HG03354 (cell line): ENCODE data around the gene ZNF146.
"Not testable (repeated sequence)": the region's sequence is repeated elsewhere in the genome, so short reads cannot be mapped to it uniquely, and the experiment has no call there.

Experiments
- ATAC-seq: cut with Tn5 transposase; IDR thresholded peaks from one replicate; pipeline ENCODE4 v1.9.1; 2021; ENCODE audit warnings: mild to moderate bottlenecking; ENCODE audit not compliant: unreplicated experiment, poor library complexity, severe bottlenecking

Gene ZNF146

DNA sequence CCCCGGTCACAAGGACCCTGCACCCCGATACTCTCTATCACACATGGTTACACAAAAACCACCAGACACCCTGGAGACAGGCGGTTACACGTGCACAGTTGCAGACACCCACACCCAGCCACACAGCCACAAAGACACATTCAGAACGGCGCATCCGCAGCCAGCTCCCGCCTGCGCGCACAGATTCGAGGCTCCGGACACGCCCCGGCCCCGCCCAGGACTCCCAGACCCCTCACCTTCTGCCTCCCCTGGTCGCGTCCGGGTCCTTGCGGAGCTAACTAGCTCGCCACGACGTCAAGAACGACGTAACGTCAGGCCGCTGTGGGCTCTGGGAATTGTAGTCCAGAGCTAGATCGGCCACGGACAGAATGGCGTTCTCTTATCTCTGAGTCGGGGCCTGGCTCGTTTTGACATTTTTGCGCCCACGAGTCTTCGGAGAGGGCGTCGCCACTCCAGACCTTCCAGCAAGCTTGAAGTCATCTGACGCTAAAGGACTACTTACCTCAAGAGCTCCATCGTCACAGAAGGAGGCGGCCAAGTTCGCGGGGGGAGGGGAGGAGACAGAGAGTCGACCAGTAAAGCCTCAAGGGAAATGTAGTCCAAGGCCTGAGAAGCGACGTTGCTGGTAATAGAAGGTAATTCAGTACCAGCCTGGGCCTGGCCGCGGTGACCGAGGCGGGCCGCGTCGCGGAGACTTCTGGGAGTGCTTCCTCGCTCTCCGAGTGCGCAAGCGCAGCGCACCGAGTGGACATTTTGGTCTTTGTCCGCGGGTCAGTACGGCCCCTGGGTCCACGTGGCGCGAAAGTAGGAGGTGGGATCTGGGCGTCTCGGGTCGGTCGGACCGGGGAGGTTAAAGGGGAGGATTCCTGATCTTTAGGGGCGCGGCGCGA, at the start of gene ZNF146, which contains the start of gene ZNF565:
Gene ZNF146 (plus strand): TSS at position 721 of the 890 bp plus-strand sequence. CDS start 21,335 bp downstream, outside the sequence.
Gene ZNF565 (minus strand): TSS at position 280 of the 890 bp plus-strand sequence. CDS start 12,680 bp downstream, outside the sequence.
- ATAC-seq = peak; percentile 93

DNA sequence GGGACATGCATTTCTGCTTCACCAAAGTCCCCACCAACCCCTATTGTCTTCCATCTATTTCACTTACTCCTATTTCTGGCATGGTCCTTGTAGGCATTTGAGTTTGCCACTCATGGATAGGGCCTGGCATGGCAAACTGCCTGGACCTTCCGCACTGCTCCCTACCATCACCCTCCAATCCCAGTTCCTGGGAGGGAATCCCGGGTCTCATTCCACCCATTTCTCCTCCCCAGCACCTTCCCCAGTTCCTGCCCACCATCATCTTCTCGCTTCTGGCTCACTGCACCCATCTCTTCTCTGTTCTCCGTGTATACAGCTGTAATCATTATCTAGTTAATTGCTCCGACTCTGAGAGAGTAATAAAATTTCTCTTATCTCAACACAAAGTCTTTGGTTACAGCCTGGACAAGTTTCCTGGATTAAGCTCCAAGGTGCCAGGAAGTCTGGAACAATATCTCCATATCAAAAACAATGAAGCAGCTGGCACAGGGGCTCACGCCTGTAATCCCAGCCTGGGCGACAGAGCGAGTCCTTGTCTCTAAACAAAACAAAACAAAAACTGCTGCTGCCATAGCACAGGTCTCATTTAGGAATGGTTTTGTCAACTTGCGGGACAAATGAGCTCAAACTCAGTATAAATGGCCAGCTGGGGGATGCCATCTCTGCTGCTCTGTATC, 45.7 kb upstream of the ZNF146 start:
- no peak for ATAC-seq

DNA sequence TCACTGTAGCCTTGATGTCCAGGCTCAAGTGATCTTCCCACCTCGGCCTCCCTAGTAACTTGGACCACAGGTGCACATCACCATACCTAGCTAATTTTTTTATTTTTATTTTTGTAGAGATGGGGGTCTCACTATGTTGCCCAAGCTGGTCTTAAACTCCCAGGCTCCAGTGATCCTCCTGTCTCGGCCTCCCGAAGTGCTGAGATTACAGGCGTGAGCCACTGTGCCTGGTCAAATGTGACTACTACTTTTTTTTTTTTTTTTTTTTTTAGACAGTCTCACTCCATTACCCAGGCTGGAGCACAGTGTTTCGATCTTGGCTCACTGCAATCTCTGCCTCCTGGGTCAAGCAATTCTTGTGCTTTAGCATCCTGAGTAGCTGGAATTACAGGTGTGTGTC, 42.1 kb upstream of the ZNF146 start:
- ATAC-seq = no peak

DNA sequence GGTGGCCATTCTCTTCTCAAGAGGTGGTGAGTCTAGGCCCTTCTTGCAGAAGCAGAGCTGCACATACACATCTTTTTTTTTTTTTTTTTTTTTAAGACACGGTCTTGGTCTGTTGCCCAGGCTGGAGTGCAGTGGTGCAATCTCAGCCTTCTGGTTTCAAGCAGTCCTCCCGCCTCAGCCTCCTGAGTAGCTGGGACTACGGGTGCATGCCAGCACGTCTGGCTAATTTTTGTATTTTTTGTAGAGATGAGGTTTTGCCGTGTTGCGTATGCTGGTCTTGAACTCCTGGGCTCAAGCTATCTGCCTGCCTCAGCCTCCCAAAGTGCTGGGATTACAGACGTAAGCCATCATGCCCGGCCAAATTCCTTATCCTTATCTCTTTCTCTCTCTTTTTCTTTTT, 41.1 kb upstream of the ZNF146 start:
- ATAC-seq = not testable (repeated sequence)

DNA sequence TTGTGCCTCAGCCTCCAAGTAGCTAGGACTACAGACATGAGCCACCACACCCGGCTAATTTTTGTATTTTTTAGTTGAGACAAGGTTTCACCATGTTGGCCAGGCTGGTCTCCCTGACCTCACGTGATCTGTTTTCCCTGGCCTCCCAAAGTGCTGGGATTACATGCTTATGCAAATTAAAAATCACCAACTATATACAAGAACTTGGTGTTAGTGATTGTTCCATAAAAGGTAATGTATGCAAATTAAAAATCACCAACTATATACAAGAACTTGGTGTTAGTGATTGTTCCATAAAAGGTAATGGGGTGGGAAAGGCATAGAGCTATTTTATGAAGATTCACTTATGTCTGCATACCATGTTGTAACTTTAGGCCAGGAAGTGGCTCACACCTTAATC, 35.8 kb upstream of the ZNF146 start:
- not testable (repeated sequence) for ATAC-seq

DNA sequence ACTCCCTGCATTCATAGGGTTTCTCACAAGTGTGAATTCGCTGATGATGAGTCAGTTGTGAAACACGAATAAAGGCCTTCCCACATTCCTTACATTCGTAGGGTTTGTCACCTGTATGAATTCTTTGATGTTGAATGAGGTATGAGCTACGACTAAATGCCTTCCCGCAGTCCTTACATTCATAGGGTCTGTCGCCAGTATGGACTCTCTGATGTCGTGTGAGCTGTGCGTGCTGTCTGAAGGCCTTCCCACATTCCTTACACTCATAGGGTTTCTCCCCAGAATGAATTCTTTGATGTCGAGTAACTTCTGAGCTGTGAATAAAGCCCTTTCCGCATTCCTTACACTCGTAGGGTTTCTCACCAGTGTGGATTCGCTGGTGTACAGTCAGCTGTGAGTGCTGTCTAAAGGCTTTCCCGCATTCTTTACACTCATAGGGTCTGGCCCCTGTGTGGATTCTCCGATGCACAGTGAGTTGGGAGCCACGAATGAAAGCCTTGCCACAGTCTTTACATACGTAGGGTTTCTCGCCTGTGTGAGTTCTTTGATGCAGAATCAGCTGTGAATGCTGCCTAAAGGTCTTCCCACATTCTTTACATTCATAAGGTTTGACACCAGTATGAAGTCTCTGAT, 32.2 kb upstream of the ZNF146 start:
- ATAC-seq = no peak

DNA sequence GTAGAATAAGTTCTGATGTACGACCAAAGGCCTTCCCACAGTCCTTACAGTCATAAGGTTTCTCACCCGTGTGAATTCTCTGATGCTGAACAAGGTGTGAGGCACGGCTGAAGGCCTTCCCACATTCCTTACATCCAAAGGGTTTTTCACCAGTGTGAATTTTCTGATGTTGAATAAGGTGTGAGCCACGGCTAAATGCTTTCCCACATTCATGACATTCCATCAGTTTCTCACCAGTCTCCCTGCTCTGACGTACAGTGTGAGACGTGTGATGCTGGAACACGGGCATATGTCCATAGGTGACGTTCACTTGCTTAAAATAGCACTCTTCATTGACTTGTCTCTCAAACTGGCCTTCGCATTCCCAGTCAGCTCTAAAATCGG, 31.7 kb upstream of the ZNF146 start:
- ATAC-seq = no peak

DNA sequence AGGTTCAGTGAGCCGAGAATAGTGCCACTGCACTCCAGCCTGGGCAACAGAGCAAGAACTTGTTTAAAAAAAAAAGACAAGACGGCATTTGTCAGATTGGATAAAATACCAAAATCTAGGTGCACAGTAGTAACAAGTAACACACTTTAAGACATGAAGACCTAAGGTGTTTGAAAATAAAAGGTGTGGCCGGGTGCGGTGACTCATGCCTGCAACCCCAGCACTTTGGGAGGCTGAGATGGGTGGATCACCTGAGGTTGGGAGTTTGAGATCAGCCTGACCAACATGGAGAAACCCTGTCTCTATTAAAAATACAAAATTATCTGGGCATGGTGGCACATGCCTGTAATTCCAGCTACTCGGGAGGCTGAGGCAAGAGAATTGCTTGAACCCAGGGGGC, 28.2 kb upstream of the ZNF146 start:
- ATAC-seq = not testable (repeated sequence)

DNA sequence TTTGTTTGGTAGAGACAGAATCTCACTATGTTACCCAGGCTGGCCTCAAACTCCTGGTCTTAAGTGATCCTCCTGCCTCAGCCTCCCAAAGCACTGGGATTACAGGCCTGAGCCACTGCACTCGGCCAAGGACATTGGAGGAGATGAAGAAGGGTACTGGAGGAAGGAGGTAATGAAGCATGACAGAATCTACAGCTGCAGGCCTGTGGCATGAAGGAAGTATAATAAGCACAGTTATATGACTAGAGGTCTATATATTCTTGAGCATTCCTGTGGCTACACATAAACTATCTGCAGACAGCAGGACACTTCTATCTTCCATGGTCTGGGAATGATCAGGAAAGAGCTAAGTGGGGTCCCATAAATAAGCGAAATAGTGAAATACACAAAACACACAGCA, 18.7 kb upstream of the ZNF146 start:
- no peak for ATAC-seq

DNA sequence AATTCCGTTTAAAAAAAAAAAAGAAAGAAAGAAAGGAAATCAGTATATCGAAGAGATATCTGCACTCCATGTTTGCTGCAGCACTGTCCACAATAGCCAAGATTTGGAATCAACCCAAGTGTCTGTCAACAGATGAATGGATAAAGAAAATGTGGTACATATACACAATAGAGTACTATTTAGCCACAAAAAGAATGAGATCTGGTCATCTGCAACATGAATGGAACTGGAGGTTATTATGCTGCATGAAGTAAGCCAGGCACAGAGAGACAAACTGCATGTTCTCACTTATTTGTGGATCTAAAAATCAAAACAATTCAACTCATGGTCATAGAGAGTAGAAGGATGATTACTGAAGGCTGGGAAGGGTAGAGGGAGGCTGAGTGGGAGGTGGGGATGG, 16.8 kb upstream of the ZNF146 start:
- ATAC-seq = no peak

DNA sequence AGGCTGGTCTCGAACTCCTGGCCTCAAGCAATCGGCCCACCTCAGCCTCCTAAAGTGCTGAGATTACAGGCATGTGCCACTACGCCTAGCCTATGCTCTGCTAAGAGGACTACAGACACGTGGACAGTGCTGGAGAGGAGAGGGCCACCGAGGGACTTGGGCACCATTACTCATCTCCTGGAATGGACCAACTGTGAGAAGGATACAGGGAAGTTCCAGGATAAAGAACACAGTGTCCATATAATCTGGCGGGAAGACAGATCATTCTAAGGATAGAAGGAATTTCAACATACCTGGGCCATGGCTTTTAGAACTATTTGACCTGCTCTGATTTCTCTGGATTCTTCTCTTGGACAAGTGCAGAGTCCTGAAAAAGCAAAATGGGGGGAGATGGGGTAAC, 13.2 kb upstream of the ZNF146 start:
- no peak for ATAC-seq

DNA sequence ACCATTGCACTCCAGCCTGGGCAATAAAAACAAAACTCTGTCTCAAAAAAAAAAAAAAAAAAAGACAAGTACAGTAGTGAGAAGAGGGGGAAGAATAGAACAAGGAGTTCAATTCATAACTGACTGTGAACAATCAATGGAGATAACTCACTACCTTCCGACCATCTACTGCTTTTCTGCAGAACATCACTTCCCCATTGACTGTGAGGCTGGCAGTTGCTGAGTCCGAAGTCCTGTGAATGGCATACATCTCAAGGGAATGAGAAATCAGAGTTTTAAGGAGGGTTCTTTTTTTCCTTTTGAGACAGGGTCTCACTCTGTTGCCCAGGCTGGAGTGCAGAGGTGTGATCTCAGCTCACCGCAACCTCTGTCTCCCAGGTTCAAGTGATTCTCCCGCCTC, 11.6 kb upstream of the ZNF146 start:
- ATAC-seq = no peak

DNA sequence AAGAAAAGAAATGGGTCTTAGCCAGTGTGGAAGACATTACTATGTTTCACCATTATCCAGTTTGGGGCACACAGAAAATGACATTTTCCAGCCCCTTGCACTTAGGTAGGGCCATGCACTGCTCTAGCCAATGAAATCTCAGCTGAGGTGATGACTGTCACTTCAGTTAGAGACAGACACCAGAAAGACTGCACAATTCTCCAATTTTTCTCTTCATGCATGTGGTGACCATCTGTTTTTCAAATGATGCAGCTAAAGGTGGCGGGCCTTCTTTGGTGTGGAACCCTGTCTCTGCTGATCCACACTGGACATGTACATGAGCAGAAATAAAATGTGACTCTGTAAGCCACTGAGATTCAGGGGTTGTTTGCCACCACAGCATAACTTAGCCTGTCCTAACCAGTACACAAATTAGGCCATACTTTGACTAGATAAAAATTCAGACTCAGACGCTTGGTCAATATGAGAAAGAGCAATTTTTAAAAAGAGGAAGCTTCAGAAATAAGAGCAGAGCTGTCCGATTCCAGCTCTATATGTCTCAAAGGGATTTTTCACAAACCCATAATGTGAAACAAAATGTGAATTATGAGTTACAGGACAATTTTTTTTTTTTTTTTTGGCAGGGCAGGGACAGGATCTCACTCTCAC, 7.2 kb upstream of the ZNF146 start:
- peak; percentile 66 for ATAC-seq

DNA sequence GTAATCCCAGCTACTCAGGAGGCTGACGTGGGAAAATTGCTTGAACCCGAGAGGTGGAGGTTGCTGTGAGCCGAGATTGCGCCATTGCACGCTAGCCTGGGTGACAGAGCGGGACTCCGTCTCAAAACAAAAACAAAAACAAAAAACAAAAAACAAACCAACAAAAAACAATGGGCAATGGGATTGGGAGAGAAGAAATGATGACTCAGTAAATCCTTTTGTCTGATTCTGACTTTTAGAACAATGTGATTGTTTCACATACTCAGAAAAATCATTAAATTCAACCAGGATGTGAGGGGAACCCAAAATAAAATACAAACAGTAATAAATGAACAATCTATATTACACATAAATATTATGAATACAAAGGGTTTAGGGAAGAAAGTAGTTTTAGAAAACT, 5.5 kb upstream of the ZNF146 start:
- no peak for ATAC-seq

DNA sequence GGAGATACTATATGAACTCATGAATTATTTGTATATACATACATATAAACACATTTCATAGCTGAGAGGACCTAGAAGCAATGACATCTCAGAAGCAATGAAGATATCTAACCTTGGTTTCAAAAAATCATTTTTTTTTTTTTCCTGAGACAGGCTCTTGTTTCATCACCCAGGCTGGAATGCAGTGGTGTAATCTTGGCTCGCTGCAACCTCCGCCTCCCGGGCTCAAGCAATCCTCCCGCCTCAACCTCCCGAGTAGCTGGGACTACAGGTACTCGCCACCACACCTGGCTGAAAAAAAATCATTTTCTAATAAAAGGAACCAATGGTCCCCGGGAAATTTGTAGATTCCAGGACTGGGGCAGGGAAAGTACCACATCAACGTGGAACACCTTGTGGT, 4.4 kb upstream of the ZNF146 start:
- ATAC-seq = no peak

DNA sequence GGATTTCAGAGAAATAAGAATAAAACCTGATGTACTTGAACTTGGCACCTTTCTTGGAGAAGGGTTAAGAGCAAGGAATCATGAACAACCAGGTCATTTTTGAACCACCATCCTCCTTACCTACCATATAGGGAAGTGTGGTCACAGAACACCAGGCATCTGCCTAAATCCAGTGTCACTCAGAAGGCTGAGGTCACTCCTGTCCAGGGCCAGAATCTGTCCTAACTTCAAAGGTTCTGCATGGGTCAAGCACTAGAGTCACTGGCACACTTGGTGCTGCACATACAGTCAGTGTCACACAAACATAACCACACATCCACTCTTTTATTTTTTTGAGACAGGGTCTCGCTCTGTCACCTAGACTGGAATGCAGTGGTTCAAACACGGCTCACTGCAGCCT, 2.0 kb upstream of the ZNF146 start:
- ATAC-seq = no peak

DNA sequence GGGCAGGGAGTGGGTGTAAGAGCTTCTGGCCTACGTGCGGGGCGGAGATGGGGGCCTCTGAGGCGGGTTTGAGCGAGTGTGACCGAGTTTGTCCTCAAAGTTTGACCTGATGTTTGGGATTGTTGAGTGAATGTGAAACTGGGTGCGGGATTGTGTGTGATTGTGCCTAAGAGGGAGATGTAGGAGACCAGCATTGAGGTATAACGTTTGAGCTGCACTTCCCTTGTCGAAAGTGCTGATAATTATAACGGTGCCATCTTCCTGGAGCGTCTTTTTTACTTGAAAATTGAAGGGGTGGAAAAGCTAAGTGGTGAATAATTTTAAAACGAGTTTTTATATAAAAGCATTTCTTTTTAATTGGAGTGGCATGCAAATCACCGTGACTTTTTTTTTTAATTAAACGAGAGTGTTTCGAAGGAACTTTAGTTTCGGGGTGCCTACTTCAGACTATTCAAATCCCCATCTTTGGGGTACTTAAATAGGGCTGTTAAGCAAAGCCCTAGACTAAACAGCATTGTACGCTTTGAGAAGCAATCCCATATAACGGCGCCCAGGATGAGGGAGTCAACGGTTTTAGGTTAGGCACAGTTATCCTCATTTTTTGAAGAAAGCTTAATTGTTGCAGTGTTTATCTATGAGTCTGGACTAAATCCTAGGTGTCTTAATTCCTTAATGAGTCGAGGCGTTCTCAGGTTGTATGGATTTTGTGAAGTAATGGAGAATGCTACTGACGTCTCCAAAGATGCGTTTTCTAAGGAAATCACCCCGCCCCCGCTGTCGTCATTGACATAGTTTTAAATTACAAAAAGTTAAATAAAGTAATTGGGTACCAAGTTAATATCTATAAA, 594 bp downstream of the ZNF146 start:
- ATAC-seq = no peak

DNA sequence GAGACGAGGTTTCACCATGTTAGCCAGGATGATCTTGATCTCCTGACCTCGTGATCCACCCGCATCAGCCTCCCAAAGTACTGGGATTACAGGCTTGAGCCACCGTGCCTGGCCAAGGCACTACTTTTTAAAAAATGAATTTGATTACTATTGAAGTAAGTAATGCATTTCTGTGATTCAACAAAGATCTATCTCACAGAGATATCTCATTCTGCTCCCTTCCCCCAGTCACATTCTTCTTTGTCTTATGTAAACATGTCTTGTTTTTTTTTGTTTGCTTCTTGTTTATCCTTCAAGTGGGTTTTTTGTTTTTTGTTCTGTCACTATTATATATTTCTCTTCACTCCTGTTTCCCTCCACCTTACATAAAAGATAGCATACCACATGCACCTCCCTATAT, 6.6 kb downstream of the ZNF146 start:
- ATAC-seq = no peak

DNA sequence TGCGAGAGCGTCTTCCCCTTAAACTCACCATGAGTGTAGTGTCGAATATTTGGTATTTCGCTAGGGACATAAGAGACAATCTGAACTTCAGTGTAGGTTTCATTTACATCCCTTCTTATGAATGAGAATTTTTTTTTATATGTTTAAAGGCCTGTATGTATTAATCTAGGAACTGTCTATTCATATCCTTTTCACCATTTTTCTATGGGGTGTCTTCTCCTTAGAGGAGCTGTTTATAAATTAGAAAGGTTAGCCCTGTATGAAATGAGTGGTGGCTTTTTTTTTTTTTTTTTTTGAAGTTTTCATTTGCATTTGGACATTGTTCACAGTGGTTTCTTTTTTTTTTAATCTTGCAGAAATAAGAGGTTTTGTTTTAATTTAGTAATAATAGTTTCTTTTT, 7.6 kb downstream of the ZNF146 start:
- ATAC-seq = no peak
